Kidney (tissue), 14 donors: ENCODE measurements around the gene KLLN. TPM values are rescaled to one million over a fixed set of nuclear protein-coding genes. Genes with fewer than 3 reads are reported as not detected.

Experiments used
- DNase-seq, 5 donors: peaks; one replicate each; pipeline ENCODE4 v3.0.0-alpha.2; 2013 to 2020
- FAIRE-seq: peaks from 2 replicates; lab custom pipeline; 2012; peaks lifted over from hg19 to GRCh38; lab: Jason Lieb, UNC
- H3K27ac ChIP-seq, 2 donors: one replicate each; pipeline ENCODE4 v1.7.0; 2013; ENCODE audit warnings: low read depth in 2 of 2, low read length in 2 of 2, inconsistent platforms in 1 of 2
- H3K27me3 ChIP-seq: one replicate; pipeline ENCODE4 v1.7.1; 2013; ENCODE audit warnings: low read length, inconsistent platforms; ENCODE audit not compliant: control insufficient read depth, insufficient read depth
- H3K36me3 ChIP-seq, 3 donors: one replicate each; pipeline versions ENCODE4 v1.7.0 to v1.7.1; 2013; ENCODE audit warnings: low read length in 3 of 3, control low read depth in 1 of 3, inconsistent platforms in 1 of 3; ENCODE audit not compliant: insufficient read depth in 3 of 3, control insufficient read depth in 2 of 3
- H3K4me1 ChIP-seq, 3 donors: one replicate each; pipeline versions ENCODE4 v1.7.0 to v1.7.1; 2013; ENCODE audit warnings: low read length in 3 of 3, inconsistent platforms in 1 of 3, low read depth in 1 of 3; ENCODE audit not compliant: control insufficient read depth in 2 of 3, insufficient read depth in 2 of 3
- H3K4me3 ChIP-seq, 3 donors: one replicate each; pipeline versions ENCODE4 v1.7.0 to v1.8.1; 2013; ENCODE audit warnings: low read length in 3 of 3, control low read depth in 1 of 3, inconsistent platforms in 1 of 3
- H3K9ac ChIP-seq, 3 donors: one replicate each; pipeline versions ENCODE4 v1.7.0 to v1.7.1; 2013; ENCODE audit warnings: low read length in 3 of 3, control low read depth in 1 of 3, inconsistent platforms in 1 of 3
- H3K9me3 ChIP-seq, 3 donors: one replicate each; pipeline versions ENCODE4 v1.7.0 to v1.7.1; 2013; ENCODE audit warnings: low read length in 3 of 3, control low read depth in 1 of 3, inconsistent platforms in 1 of 3; ENCODE audit not compliant: control insufficient read depth in 2 of 3, insufficient read depth in 1 of 3
- intact Hi-C: fragments of 100-400 bp; cut with DNase I; formaldehyde crosslinking; loops from one replicate; pipeline ENCODE4 v1.11.1; 2022
- polyA plus RNA-seq: library from polyadenylated mRNA; stranded (reverse); fragments of 350-450 nt; fragmentation: Illumina TruSeq; extraction: RNeasy Lipid Tissue Mini Kit (QIAGEN cat#74804); gene quantifications from one replicate; pipeline ENCODE4 v1.2.3, GENCODE V29; 2014; ENCODE audit warnings: low read depth, low replicate concordance; ENCODE audit not compliant: insufficient read depth
- total RNA-seq: library from RNA; stranded (reverse); fragmentation: NEBNext Ultra II Directional; extraction: Animal tissue kit (Norgen Biotek cat#: 25700); gene quantifications from one replicate; pipeline ENCODE4 v1.2.1, GENCODE V29; 2021
- TF ChIP-seq, protein P1 (sequence below): IDR thresholded peaks from 3 replicates; pipeline ENCODE4 v1.5.1; 2012; ENCODE audit warnings: mild to moderate bottlenecking, moderate library complexity, borderline replicate concordance; ENCODE audit not compliant: insufficient read depth; ENCODE audit errors: extremely low read depth
- donor health status: control.
- donor health status: control.
- donor health status: control.
- donor health status: control.
- donor health status: control.
- donor health status: DM: yes; HTN: yes; CAD: no.
- donor health status: Normal renal cell carcinoma (clear cell type).

Gene KLLN
- total and polyA plus RNA-seq, 2 donors from 2014 or later: 0.82 to 1.7 TPM

DNA sequence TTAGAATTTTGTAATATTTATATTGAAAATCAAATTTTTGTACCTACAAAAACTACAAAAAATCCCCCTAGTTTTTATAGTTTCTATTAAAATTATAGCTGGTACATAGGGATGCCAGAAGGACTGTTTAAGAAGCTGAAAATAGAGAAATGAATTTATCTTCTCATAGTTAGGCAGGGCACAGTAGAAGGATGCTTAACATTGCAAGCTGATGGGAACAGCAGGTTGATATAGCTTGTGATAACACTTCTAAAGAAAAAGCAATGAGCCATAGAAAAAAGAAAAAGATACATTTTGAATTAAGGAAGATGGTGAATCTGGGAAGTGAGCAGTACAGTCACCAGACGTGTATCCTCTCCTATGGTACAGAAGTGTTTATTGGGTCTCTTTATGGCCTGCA is 32.1 kb upstream of the KLLN start:
- DNase-seq: no peak
- FAIRE-seq: no peak
- Histone ChIP-seq H3K27me3 (no peaks in the 10 kb centered on the region), H3K9ac (no peak overlapping the region), H3K36me3 (peaks cover 0 to 6% (median 0%) of the 10 kb centered on the region in 3 donors), H3K27ac (no peak overlapping the region), H3K4me1 (no peaks in the 10 kb centered on the region), H3K9me3 (no peaks in the 10 kb centered on the region), H3K4me3 (no peak overlapping the region)
- TF ChIP-seq, protein P1, sequence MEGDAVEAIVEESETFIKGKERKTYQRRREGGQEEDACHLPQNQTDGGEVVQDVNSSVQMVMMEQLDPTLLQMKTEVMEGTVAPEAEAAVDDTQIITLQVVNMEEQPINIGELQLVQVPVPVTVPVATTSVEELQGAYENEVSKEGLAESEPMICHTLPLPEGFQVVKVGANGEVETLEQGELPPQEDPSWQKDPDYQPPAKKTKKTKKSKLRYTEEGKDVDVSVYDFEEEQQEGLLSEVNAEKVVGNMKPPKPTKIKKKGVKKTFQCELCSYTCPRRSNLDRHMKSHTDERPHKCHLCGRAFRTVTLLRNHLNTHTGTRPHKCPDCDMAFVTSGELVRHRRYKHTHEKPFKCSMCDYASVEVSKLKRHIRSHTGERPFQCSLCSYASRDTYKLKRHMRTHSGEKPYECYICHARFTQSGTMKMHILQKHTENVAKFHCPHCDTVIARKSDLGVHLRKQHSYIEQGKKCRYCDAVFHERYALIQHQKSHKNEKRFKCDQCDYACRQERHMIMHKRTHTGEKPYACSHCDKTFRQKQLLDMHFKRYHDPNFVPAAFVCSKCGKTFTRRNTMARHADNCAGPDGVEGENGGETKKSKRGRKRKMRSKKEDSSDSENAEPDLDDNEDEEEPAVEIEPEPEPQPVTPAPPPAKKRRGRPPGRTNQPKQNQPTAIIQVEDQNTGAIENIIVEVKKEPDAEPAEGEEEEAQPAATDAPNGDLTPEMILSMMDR: no peak
- intact Hi-C loops: no loop called here

DNA sequence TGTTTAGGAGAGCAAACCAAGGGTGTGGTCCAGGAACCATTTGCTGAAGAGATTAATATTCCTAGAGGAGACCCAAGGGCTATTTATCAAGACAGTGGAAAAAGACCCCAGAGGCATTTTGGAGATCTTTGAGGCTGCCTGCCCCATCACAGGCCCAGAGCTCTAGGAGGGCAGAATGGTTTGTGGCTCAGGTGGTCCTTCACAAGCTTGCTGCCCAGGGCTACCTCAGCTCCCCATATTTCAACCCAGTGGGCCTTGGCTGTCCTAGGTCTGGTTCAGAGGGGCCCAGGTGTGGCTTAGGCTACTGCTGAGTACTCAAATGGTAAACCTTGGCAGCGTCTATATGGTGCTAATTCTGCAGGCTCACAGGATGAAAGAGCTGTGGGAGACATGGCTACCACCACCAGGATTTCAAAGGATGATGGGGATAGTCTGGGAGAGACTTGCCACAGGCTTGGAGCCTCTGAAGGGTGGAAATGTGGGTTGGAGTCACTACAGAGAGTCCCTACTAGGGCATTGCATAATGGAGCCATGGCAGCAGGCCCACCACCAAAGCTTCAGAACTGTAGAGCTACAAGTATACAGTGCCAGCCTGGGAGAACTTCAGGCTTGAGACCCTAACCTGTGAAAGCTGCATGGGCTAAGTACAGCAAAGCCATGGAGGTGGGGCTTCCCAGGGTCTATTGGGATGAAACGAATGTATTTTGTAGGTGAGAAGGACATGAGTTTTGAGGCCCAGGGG is 24.4 kb upstream of the KLLN start:
- intact Hi-C loops: no loop called here
- FAIRE-seq: no peak

DNA sequence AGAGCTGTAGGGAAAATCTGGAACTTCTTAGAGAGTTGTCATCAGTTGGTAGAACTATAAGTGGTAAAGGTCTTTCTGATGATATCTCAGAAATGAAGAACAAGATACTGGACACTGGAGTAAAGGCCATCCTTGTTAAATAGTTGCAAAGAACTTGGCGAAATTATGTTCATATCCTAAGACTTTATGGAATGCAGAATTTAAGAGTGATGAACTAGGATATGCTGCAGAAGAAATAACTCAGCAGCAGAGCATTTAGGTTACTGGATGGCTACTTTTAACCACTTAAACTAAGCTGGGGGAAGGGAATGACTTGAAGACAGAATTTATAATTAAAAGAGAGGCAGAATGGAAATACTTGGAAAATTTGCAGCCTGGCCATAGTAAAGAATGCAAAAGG is 23.8 kb upstream of the KLLN start:
- DNase-seq (no peak), FAIRE-seq (no peak)
- intact Hi-C loops: no loop called here

More for the DNA sequence above, 24.4 kb upstream of the KLLN start:
- peaks cover 0 to 6% (median 4%) of the 10 kb centered on the region in 3 donors for H3K9me3 ChIP-seq
- H3K36me3 ChIP-seq: peaks cover 6 to 8% (median 8%) of the 10 kb centered on the region in 3 donors
- DNase-seq: no peak
- H3K4me1 ChIP-seq: no peaks in the 10 kb centered on the region
- H3K27ac ChIP-seq: no peak overlapping the region
- no peak overlapping the region for H3K4me3 ChIP-seq
- no peaks in the 10 kb centered on the region for H3K27me3 ChIP-seq
- H3K9ac ChIP-seq: no peak overlapping the region
- TF ChIP-seq, protein P1: no peak

More for the DNA sequence above, 23.8 kb upstream of the KLLN start:
- no peak overlapping the region for H3K9ac ChIP-seq
- H3K36me3 ChIP-seq: peaks cover 6 to 8% (median 8%) of the 10 kb centered on the region in 3 donors
- no peak overlapping the region for H3K4me3 ChIP-seq
- TF ChIP-seq, protein P1: no peak
- no peaks in the 10 kb centered on the region for H3K27me3 ChIP-seq
- no peaks in the 10 kb centered on the region for H3K4me1 ChIP-seq
- H3K9me3 ChIP-seq: peaks cover 0 to 6% (median 4%) of the 10 kb centered on the region in 3 donors
- H3K27ac ChIP-seq: no peak overlapping the region
